AG04450 (cell line): Measurements from ENCODE around the gene SHFL. TPM values are rescaled to one million over a fixed set of nuclear protein-coding genes. Genes with fewer than 3 reads are reported as not detected.

ENCODE experiments used
- CTCF ChIA-PET: fragments of 300-600, 350-600 bp; formaldehyde crosslinking; extraction: SDS; loops from one replicate; lab custom pipeline; 2022; ENCODE audit warnings: antibody characterized with exemption, inconsistent platforms; lab: Charles Lee
- POLR2A ChIA-PET: fragments of 350-600 bp; formaldehyde crosslinking; extraction: SDS; loops from one replicate; lab custom pipeline; 2021; ENCODE audit warnings: antibody characterized with exemption, inconsistent platforms; lab: Yijun Ruan, JAX
- DNase-seq: peaks from one replicate; pipeline ENCODE4 v3.0.0-alpha.2; 2011; ENCODE audit warnings: low read depth, low spot score
- H3K27ac ChIP-seq: one replicate; pipeline ENCODE4 v1.5.1; 2012; ENCODE audit warnings: low read depth, low read length, control low read depth
- H3K27me3 ChIP-seq: one replicate; pipeline ENCODE4 v1.6.0; 2012; ENCODE audit warnings: low read length; ENCODE audit not compliant: control insufficient read depth, insufficient read depth
- H3K4me3 ChIP-seq: 2 replicates; pipeline ENCODE4 v1.5.1; 2011; ENCODE audit warnings: mild to moderate bottlenecking, low read depth, low read length, control low read depth
- H3K9me3 ChIP-seq: 2 replicates; pipeline ENCODE4 v1.5.1; 2012; ENCODE audit warnings: low read length; ENCODE audit not compliant: control insufficient read depth, insufficient read depth
- CTCF ChIP-seq: IDR thresholded peaks from 2 replicates; pipeline ENCODE4 v1.5.1; 2011; ENCODE audit warnings: low read depth, low read length, control low read depth, inconsistent platforms
- polyA plus RNA-seq: library from polyadenylated mRNA; depleted of rRNA; stranded (reverse); fragments of >200 nt; gene quantifications from 2 replicates; pipeline ENCODE4 v1.2.3, GENCODE V29; 2011

The SHFL gene
- polyA plus RNA-seq, 1 experiment: 25.0 TPM

- H3K27me3 ChIP-seq: no peaks in the 10 kb centered on the region
- DNase-seq: no peak
- H3K4me3 ChIP-seq: no peak overlapping the region
- TF ChIP-seq CTCF: no peak
- ChIA-PET CTCF (no interaction called here), POLR2A (interaction anchor here (0.5 to 2.8 kb wide), 5 partner anchors 10 to 34 kb away, joined by 4 to 19 read pairs (median 6); partner anchors contain the start of gene PPAN)
- H3K27ac ChIP-seq: no peak overlapping the region
- peaks cover 5% of the 10 kb centered on the region; the same call in 1 of the 2 replicates for H3K9me3 ChIP-seq
These were observed 29.4 kb downstream of the SHFL start for GRCh38 chr19:10115392-10116084.

GRCh38 chr19:10116085-10116865, 30.2 kb downstream of the SHFL start:
- ChIA-PET POLR2A (interaction anchor here (0.5 to 2.8 kb wide), 6 partner anchors 10 to 285 kb away, joined by 3 to 19 read pairs (median 5); partner anchors contain the start of gene PPAN), CTCF (no interaction called here)
- TF ChIP-seq CTCF: no peak
- Histone ChIP-seq H3K27ac (no peak overlapping the region), H3K9me3 (peaks cover 5% of the 10 kb centered on the region; the same call in 1 of the 2 replicates), H3K27me3 (no peaks in the 10 kb centered on the region), H3K4me3 (no peak overlapping the region)
- DNase-seq: no peak

DNA sequence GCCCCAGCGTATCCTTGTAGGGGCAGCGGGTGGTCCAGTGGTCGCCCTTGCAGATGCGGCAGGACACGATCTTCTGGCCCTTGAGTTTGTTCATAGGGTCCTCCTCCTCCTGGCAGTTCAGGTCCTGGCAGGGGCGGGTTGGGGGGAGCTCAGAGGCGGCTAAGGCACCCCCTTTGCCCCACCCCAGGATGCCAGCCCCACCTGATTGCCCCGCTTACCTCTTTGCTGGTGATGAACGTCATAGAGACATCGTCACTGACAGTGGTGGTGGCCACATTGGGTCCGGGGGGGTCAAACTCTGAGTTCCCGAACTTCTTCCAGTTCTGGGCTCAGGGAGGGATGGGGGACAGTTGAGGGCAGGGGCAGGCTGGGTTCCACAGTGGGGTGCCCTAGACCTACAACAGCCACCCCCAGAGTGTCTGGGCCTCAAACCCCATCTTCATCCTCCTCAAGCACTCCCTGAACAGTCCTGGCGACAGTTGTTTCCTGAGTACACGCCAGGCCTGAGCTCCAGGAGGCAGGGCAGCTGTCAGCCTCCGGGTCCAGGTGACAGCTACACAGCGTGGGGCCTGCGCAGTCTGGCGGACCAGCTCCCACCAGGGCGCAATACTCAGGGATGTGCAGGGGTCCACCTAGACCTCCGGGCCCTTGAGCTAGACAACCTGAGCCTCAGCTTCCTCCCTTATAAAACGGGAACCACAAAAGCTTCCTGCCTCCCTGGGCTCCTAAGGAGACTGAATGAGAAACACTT, 30.9 kb downstream of the SHFL start:
- Histone ChIP-seq H3K9me3 (peaks cover 5% of the 10 kb centered on the region; the same call in 1 of the 2 replicates), H3K27ac (no peak overlapping the region), H3K27me3 (no peaks in the 10 kb centered on the region), H3K4me3 (no peak overlapping the region)
- no peak for TF ChIP-seq CTCF
- DNase-seq: no peak
- ChIA-PET POLR2A (interaction anchor here (1.5 kb wide), 2 partner anchors 11 to 21 kb away, joined by 5 read pairs; partner anchors contain the start of gene PPAN), CTCF (interaction anchor here (1.0 kb wide), 1 partner anchor 133 kb away, joined by 3 read pairs; no protein-coding TSS in a partner anchor)

- ChIA-PET POLR2A (interaction anchor here (1.0 kb wide), 1 partner anchor 13 kb away, joined by 6 read pairs; the partner anchor contains the start of gene PPAN), CTCF (interaction anchor here (3.0 kb wide), 1 partner anchor 131 kb away, joined by 14 read pairs; no protein-coding TSS in a partner anchor)
- Histone ChIP-seq H3K27me3 (no peaks in the 10 kb centered on the region), H3K27ac (peak overlapping the region; percentile 78), H3K4me3 (peak overlapping the region; percentile 97), H3K9me3 (peaks cover 5% of the 10 kb centered on the region; the same call in 1 of the 2 replicates)
- no peak for TF ChIP-seq CTCF
- no peak for DNase-seq
These were observed 32.8 kb downstream of the SHFL start for GRCh38 chr19:10118960-10119359.
